Umbilical cord (tissue), 2 donors: ENCODE data around the gene DISP2. TPM values are rescaled to one million over a fixed set of nuclear protein-coding genes. Genes with fewer than 3 reads are reported as not detected.
A peak's percentile ranks its signal among the peaks of the same experiment; 100 is the strongest.

Source experiments
- DNase-seq: peaks from one replicate; pipeline ENCODE4 v3.0.0-alpha.2; 2015; ENCODE audit warnings: low spot score
- total RNA-seq: library from RNA; depleted of rRNA; stranded (reverse); fragments of >200 nt; gene quantifications from one replicate; pipeline ENCODE4 v1.2.3, GENCODE V29; 2014; ENCODE audit warnings: low replicate concordance; ENCODE audit not compliant: insufficient read depth

Gene DISP2
- total RNA-seq, 1 donor from 2014 or later = 1.2 TPM

DNA sequence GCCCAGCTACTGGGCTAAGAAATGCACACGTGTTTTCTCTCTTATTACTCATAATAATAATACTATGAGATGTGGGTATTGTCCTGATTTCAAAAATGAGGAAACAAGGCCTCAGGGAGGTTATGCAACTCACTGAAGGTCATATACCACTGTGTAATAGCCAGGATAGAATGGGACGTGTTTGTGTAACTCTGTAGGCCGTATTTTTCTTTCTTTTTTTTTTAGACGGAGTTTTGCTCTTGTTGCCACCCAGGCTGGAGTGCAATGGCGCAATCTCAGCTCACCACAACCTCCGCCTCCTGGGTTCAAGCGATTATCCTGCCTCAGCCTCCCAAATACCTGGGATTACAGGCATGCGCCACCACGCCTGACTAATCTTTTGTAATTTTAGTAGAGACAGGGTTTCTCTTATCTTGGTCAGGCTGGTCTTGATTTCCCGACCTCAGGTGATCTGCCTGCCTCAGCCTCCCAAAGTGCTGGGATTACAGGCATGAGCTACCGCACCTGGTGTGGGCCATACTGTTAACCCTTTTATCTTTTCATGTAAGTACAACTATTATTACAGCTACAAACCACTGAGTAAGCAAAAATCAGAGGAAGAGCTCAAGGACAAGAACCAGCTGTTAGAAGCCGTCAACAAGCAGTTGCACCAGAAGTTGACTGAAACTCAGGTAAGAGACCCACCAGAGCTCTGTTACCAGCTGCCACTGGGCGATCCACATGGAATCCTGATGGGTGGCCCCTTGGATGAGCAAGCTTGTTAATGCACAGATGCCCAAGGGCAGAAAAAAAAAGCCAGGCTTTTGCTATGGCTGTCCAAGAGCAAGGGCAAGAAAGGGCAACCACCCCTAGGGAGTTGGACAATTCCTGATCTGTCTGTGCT, 31.2 kb downstream of the DISP2 start:
- DNase-seq = no peak

DNA sequence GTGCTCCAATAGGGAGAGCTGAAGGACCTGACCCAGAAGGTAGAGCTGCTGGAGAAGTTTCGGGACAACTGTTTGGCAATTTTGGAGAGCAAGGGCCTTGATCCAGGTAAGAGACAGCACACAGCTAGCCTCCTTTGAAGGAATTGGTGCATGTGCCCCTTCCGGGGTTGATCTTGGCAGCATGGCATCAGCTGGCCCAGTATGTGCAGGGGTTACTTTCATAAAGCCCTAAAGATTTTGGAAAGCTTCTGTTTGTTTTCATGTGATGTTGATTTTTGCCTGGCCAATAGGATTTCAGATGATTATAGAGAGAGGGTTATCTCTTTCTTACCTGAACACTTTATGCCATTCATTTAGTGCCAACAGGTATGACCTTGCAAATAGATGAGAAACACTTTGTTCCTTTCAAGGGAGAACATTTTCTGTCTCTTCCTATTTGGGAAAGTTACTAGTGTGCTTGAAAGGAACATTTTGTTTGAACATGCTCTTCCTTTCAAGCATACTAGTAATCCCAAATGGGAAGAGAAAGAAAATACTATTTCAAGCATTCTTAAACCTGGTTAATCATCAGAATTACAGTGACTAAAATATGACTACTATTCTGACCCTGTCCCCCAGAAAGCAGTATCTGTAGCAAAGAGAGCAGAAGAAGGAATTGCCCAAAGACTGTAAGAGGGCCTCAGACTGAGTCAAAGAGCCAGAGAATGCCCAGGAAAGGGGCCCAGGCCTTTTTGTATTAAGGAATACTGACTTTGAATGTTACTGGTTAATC, 32.0 kb downstream of the DISP2 start:
- DNase-seq = no peak

DNA sequence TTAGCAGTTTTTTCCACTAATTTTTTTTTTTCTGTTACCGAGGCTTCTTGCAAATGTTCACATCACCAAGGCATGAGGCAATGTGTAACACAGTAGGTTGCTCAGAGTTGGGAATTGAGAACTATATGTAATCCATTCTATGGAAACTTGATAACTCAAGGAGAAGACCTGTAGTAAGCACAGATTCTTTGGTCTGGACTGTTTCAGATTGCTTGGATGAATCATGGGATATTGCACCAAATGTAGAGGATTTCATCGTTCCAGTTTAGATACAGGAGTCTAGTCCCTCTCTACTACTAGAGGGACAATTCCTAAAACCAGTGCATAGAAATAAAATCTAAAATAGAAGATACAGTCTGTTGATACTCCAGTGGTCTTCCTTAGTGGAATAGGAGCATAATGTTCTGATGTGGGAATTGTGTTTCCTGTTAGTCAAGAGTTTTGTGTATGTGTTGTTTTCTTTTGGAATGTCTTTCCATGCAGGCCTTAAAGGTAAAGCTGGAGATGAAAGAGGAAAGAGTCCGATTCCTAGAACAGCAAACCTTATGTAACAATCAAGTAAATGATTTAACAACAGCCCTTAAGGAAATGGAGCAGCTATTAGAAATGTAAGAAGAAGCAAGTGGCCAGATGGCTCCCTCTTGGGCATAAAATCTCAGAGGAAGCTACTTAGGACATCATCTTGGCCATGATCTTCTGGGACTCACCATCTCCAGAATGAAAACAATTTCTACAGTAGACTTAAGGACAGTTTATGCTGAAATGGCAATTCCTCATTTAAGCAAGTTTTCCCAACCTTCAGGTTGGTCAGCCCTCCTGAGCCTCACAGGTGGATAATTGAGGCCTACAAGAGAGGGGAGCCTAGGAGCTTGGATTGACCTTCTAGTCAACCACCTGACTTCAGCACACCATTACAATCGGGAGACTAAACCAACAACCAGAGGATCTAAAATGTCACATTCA, 35.2 kb downstream of the DISP2 start:
- DNase-seq = no peak

DNA sequence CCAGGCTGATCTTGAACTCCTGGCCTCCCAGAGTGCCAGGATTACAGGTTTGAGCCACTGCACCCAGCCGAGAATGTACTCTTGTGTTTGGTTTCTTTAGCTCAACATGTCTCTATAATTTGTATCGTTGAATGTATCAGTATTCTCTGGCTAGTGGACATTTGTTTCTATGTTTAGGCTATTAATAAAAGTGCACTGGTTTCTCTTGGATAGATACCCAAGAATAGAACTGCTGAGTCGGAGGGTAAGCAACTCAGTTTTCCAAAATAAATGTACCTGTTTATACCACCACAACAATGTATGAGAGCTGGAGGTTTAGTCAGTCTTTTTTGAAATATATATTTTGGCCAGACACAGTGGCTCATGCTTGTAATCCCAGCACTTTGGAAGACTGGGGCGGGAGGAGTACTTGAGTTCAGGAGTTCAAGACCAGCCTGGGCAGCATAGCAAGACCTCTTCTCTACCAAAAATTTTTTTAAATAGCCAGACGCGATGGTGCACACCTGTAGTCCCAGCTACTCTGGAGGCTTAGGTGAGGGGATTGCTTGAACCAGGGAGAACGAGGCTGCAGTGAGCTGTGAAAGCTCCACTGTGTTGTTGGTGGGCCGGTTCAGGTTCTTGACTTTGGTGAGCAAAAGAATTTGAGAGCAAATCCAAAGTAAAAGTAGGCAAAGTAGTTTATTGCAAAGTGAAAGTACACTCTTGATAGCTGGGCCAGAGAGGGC, 39.8 kb downstream of the DISP2 start:
- no peak for DNase-seq

DNA sequence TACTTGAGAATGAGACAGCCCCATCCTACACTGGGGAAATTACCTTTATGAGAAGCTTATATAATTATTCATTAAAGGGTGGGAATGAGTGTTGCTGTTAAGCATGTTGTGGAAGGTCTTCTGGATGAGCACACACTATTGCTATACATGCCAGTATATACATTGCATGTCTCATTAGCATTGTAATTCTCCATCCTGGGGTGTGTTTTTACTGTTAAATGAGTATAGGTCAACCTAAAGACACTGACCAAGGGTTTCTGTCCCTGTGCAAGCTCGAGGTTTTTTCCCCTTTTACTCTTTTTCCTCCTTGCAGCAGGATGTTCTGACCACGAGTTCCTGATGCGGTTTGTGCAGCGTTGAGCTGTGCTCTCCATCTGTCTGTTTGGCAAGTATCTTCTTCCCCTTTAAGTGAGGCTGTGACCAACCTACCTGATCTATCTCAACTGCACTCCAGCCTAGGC, 40.4 kb downstream of the DISP2 start:
- DNase-seq = peak; percentile 41

DNA sequence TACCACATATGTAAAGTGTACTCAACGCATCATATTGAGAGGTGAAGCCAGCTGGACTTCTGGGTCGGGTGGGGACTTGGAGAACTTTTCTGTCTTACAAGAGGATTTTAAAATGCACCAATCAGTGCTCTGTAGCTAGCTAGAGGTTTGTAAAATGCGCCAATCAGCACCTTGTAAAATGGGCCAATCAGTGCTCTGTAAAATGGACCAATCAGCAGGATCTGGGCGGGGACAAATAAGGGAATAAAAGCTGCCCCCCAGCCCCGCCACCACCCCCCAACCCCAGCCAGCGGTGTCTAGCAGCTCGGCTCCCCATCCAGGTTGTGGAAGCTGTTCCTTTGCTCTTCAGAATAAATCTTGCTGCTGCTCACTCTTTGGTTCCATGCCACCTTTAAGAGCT, 41.4 kb downstream of the DISP2 start:
- no peak for DNase-seq

DNA sequence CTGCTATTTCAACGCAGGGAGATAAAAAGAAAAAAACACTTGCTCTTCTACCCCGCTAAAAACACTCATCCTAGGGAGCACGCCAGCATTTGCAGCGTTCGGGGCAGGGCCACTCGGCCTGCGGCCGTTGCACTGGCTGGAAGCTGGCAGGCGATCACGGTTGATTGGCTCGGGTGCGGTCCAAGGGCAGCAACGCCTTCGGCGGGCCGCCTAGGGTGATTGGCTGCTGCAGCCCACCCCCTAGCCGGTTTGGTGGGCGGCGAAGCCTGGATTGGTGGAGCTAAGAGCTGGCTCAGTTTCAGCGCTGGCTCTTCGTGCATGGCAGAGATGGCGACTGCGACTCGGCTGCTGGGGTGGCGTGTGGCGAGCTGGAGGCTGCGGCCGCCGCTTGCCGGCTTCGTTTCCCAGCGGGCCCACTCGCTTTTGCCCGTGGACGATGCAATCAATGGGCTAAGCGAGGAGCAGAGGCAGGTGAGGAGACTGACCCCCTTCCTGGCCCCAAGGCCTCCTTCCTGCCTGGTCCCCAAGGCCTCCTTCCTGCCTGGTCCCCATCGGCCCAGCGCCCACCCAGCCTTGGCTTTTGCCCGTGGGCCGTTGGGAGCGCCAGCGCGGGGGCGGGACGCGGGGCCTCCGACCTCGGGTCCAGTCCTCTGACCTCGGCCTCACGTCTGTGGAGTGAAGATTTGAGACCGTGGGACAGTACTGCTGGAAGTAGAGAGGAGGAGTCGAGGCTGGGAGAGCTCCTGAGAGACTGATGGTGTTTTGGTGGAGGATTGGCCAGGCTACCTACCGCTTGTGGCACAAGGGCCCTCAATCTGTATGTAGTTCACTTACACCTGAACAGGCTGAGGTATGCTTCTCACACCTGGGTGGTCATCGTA, 47.7 kb downstream of the DISP2 start, which contains the start of gene IVD:
IVD (plus strand) TSS at position 295 of the 881 bp plus-strand sequence; CDS start at position 328, 33 bp downstream.
- peak; percentile 98 for DNase-seq

DNA sequence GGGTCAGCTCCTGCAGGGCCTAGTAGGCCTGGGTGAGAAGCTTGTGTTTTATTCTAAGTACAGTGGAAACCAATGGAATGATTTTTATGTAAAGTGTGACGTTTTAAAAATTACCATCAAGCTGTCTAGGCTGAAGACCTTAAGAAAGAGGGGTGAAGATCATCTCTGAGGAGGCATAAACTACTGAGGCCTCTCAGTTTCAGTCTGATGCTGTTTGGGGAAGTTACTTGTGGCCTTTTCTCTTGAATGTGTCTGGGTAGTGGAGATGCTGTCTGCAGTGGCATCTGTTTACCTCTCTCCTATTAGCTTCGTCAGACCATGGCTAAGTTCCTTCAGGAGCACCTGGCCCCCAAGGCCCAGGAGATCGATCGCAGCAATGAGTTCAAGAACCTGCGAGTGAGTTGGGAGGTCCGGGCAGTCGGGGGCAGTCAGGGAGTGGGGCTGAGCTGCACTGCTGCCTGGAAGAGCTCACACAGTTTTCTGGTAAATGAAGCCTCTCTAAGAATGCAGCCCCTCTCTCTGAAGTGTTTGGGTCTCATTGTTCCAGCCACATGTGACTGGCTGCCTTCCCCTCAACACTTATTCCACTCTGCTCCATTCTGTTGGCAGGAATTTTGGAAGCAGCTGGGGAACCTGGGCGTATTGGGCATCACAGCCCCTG, 49.4 kb downstream of the DISP2 start:
- no peak for DNase-seq

DNA sequence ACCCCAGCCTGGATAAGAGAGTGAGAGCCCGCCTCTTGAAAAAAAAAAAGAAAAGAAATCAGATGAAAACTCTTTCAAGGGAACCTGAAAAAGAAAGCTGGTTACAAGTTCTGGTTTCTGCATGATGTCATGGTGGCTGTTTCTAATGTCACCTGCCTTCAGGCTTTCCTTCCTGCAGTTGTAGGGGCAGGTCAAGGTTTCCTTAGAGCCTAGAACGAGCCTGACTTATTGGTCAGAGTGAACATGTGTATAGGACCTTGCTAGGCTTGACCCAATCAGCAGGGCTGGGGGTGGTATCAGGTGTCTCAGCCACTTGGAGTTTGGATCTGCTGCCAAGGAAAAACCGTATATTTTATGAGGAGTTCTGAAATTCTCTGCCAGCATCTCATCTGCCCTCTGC, 51.3 kb downstream of the DISP2 start:
- no peak for DNase-seq

DNA sequence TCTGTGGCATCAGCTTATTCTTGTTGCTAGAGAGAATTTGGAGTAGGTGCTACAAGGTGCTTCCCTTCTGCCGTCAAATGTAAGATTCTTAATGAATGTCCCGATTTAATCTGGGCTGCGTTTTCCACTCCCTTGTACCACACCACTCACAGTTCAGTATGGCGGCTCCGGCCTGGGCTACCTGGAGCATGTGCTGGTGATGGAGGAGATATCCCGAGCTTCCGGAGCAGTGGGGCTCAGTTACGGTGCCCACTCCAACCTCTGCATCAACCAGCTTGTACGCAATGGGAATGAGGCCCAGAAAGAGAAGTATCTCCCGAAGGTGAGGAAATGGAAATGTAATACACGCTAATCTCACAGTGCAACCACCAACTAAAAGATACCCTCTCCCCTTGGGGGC, 52.5 kb downstream of the DISP2 start:
- DNase-seq = no peak

DNA sequence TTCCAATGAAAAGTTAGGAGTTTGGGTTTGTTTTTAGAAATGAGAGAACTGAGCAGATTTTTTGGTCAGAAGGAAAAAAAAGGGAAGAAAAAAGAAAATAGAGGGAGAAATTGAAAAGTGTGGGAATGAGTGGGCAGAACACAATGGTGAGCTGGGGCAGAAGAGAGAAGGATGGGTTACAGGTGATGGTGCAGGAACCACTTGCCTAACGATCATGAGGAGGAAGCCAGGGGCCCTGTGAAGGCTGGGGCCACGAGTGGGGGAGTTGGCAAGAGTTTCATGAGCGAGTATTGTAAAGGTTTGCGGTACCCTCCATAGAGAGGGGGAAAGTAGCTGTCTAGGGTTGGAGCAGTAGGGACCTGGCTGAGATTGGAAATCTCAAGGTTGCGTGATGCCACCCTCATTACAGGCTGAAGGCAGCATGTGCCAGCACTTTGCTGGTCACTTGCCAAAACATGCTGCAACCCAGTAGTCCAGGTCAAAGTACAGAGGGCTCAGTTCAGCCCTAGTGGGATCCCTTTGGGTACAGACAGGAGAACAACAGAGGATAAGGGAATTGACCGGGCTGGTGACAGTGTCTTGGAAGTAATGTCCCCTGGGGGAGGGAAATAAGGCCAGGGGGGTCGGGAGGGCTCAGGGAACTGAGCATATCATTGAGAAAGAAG, 54.2 kb downstream of the DISP2 start:
- DNase-seq = no peak

DNA sequence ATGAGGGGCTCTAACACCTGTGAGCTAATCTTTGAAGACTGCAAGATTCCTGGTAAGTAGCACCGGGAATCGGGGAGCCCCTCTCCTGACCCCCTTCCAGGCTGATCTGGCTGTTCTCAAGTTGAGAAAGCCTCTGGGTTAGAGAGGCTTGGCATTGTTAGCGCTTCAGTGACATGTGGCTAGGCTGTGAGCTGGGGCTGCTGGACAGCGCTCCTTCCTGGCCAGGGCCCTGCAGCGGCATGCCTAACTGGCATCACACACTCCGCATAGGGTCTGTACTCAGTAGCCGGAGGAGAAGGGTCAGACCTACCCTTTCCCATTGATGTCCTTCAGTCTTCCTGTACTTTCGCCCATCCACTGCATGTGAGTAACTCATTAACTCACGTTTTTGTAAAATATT, 55.0 kb downstream of the DISP2 start:
- DNase-seq = no peak

DNA sequence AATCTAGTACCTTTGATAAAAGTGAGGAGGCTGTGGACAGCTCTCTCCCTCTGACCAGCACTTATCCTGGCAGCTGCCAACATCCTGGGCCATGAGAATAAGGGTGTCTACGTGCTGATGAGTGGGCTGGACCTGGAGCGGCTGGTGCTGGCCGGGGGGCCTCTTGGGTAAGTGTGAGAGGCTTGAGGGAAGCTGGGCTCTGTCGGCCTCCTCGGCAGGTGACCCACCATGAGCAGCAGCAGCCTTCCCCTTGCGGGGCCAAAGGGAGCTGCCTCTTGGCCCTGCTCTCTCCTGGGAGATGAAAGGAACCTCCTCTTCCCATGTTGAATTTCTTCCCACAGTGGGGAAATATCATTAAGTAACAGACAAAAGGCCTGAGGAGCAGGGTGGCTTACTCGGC, 56.8 kb downstream of the DISP2 start:
- DNase-seq = no peak

DNA sequence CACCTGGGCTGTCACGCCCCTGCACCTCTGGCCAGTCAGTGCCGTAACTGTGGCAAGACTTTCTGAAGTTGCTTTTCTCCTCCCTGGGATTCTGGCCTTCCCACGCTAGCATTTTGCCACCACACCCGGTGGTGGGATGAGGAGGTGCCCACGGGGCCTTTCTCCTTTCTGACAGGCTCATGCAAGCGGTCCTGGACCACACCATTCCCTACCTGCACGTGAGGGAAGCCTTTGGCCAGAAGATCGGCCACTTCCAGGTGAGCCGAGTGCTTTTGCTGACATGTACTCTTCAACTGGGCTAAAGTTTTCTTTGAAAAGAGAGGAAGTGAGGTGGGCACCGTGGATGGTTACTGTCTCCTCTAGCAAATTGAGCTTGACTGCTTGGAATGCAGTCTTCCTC, 57.2 kb downstream of the DISP2 start:
- no peak for DNase-seq

DNA sequence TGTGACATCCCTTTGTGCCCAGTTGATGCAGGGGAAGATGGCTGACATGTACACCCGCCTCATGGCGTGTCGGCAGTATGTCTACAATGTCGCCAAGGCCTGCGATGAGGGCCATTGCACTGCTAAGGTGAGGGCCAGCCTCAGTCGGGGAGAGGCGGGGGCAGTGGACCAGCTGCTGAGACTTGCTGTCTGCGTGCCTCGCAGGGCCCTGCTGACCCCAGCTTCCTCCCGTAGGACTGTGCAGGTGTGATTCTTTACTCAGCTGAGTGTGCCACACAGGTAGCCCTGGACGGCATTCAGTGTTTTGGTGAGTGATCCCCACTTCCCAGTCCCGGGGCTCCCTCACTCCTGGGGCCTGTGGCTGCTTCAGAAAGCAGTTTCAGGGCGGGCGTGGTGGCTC, 58.0 kb downstream of the DISP2 start:
- DNase-seq = no peak

DNA sequence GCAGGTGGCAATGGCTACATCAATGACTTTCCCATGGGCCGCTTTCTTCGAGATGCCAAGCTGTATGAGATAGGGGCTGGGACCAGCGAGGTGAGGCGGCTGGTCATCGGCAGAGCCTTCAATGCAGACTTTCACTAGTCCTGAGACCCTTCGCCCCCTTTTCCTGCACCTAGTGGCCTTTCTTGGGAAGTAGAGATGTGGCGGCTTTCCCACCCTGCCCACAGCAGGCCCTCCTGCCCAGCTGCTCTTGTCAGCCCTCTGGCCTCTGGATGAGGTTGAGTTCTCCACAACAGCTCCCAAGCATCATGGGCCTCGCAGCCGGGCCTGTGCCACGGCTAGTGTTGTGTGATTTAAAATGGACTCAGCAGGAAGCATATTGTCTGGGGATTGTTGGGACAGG, 60.1 kb downstream of the DISP2 start:
- no peak for DNase-seq

DNA sequence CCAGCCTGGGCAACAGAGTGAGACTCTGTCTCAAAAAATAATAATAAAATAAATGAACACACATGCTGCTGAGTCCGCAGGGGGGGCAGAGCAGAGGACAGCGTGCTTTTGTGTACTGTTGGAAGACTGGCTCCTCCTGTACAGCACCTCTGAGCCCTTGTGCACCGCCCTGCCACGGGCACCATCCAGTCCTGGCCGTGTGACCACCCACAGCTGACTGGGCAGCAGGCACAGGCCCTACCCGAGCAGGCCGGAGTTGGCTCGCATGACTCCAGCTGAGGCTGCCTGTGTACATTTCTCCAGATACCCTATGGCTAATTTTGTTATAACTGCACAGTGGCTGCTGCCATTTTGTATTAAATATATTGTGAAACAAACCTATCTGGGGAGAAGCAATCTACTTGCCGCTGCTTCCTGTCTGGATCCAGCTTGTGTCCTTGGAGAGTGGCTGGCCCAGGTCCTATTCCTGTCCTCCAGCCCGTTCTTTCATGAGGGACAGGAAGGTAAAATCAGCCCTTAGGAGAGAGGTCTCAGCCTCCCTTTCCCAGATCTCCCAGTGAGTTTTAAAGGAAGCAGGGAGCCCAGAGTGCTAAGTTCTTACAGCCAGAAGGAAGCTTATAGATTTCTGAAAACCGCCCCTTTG, 62.2 kb downstream of the DISP2 start:
- DNase-seq = no peak

DNA sequence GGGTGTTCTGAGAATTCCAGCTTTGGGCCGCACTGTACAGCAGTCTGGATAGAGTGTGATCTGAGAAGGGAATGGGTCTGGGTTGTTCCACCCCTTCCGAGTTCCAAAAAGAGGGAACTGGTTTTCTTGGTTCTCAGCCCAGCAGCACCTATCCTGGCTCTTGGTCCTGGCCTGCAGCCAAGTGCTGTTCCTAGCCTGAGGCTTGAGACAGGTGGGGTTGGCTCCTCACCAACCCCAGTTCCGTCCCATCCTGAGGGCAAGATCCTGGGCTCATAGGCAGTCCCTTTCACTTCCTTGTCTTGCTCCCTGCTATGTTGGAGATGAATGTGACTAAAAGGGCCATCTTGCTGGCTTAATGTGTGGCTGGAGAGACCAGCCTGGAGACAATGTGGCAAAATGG, 62.8 kb downstream of the DISP2 start:
- peak; percentile 16 for DNase-seq
